Activated CD8-positive, alpha-beta T cell treated with anti-CD3 and anti-CD28 coated beads, Interleukin-2, amount 10 ng/mL, durations not matched to agents 7 days and 5 days (primary cell): ENCODE results near the gene LRP2. TPM values are rescaled to one million over a fixed set of nuclear protein-coding genes. Genes with fewer than 3 reads are reported as not detected.
"Not testable (repeated sequence)": the region's sequence is repeated elsewhere in the genome, so short reads cannot be mapped to it uniquely, and the experiment has no call there.

Source experiments
- ATAC-seq: fragments of 150-1000 bp; cut with Tn5 transposase; one replicate; pipeline ENCODE4 v1.10.0; 2021; ENCODE audit warnings: moderate library complexity
- CTCF ChIA-PET: fragments of 350-600 bp; sonication (Branson Sonifier 250); formaldehyde crosslinking; loops from one replicate; lab custom pipeline; 2021; ENCODE audit warnings: antibody characterized with exemption; lab: Charles Lee
- POLR2A ChIA-PET: fragments of 350-600 bp; sonication (Branson Sonifier 250); formaldehyde crosslinking; loops from one replicate; lab custom pipeline; 2021; ENCODE audit warnings: antibody characterized with exemption; lab: Charles Lee
- DNase-seq: peaks from one replicate; pipeline ENCODE4 v3.0.0-alpha.2; 2020
- H3K27ac Mint-ChIP-seq: one replicate; pipeline ENCODE4 v1.8.0; 2021; ENCODE audit warnings: mild to moderate bottlenecking, mixed read lengths
- H3K27me3 Mint-ChIP-seq: one replicate; pipeline ENCODE4 v1.8.0; 2021; ENCODE audit warnings: low read depth, mixed read lengths
- H3K36me3 Mint-ChIP-seq: one replicate; pipeline ENCODE4 v1.8.0; 2021; ENCODE audit warnings: low read depth, mixed read lengths
- H3K4me1 Mint-ChIP-seq: one replicate; pipeline ENCODE4 v1.8.0; 2021; ENCODE audit warnings: low read depth, mixed read lengths
- H3K4me3 Mint-ChIP-seq: one replicate; pipeline ENCODE4 v1.8.0; 2021; ENCODE audit warnings: mild to moderate bottlenecking, mixed read lengths
- H3K9me3 Mint-ChIP-seq: one replicate; pipeline ENCODE4 v1.8.0; 2022; ENCODE audit warnings: mixed read lengths; ENCODE audit not compliant: insufficient read depth
- total RNA-seq, 2 experiments: library from RNA; stranded (reverse); gene quantifications; one replicate each; pipeline ENCODE4 v1.2.3, GENCODE V29; 2021

The LRP2 gene
- total RNA-seq, 2 experiments from 2014 or later, result 0.03 to 0.21 TPM

DNA sequence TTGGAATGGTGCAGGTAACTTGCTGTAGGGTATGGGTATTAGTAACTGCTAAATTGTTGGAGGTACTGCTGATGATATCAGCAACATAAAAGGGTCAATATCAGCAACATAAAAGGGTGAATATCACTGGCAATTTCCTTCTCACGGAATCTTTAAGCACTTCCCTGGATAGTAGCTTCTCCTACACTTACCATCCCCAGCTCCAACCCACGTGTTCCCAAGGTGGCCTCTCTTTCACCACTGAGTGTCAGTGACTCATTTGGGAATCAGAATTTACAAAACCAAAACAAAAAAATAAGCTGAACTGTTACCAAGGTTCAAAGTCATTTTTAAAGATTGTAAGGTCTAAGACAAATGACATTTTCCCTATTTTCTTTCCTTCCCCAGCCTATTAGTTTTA is 70.8 kb downstream of the LRP2 start:
- Mint-ChIP-seq H3K27ac (no peak overlapping the region), H3K9me3 (no peaks in the 10 kb centered on the region), H3K27me3 (peaks cover 4% of the 10 kb centered on the region), H3K36me3 (no peaks in the 10 kb centered on the region), H3K4me1 (no peaks in the 10 kb centered on the region), H3K4me3 (no peak overlapping the region)
- ChIA-PET POLR2A (no interaction called here), CTCF (no interaction called here)
- ATAC-seq, result no peak
- no peak for DNase-seq

DNA sequence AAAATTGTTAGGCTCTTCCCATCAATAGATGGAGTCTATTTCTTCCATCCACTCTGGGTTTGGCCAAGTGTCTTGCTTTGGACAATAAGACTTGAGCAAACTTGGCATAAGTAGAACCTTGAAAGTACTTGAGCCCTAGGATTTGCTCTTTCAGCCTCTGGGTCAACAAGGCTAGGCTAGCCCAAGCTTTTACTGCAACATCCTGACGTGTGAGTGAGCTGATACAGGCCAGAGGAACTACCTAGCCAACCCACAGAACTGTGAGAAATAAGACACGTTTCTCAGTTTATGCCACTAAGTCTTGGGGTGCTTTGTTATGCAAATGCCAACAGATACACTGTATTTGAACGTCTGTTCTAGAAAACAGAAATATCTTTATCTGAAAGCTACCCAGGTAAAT is 71.9 kb downstream of the LRP2 start:
- no peaks in the 10 kb centered on the region for H3K4me1 Mint-ChIP-seq
- H3K4me3 Mint-ChIP-seq, result no peak overlapping the region
- no peak overlapping the region for H3K27ac Mint-ChIP-seq
- H3K36me3 Mint-ChIP-seq, result no peaks in the 10 kb centered on the region
- H3K9me3 Mint-ChIP-seq, result no peaks in the 10 kb centered on the region
- DNase-seq (no peak), ATAC-seq (no peak)
- peaks cover 2% of the 10 kb centered on the region for H3K27me3 Mint-ChIP-seq
- ChIA-PET POLR2A (no interaction called here), CTCF (no interaction called here)

DNA sequence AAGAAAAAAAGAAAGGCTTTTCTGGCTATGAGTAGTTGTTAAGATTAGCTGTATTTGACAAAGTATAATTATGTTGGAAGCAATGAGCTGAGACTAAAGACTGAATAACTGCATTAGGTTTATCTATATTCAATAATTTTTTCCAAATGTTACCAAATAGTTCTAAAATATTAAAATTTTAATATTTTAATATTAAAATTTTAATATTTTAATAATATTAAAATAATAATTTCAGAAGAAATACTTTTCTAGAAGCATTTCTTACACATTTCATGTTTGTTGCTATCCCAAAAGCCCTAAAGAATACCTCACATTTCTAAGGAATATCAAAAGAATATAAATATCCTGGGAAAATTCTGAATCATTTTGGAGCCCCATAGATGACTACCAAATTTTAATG is 74.7 kb downstream of the LRP2 start:
- H3K36me3 Mint-ChIP-seq, result no peaks in the 10 kb centered on the region

DNA sequence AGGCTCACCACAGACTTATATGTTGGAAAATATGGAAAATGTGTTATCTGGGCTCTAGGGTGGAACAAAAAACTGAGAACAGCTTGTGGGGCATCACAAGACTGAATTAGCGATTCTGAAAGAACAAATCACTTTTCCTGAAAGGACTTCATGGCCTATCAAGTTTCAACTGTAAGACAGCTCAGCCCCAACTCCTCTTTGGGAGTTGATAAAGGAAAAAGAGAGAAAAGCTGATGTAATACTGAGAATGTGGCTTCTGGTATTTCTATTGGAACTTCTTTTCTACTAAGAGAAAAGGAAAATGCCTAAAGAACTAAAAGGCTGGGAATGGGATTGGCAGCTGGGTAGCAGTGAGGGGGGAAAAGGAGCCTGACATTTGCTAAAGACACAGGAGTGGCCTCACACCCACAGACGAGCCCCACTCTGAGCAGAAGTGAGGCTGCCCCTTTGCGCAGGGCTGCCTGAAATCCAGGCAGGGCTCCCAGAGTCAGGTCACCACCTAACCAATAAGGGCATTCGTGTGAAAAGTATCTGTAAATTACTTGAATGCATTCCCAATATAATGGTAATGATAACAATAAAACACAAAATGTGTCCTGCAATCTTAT is 75.6 kb downstream of the LRP2 start:
- no peak overlapping the region for H3K4me3 Mint-ChIP-seq
- no peaks in the 10 kb centered on the region for H3K4me1 Mint-ChIP-seq
- ChIA-PET POLR2A (no interaction called here), CTCF (no interaction called here)
- H3K27me3 Mint-ChIP-seq, result peaks cover 5% of the 10 kb centered on the region
- no peak for ATAC-seq
- H3K9me3 Mint-ChIP-seq, result no peaks in the 10 kb centered on the region
- DNase-seq, result no peak
- H3K36me3 Mint-ChIP-seq, result no peaks in the 10 kb centered on the region
- no peak overlapping the region for H3K27ac Mint-ChIP-seq

More for the DNA sequence above, 74.7 kb downstream of the LRP2 start:
- DNase-seq, result no peak
- no peak overlapping the region for H3K27ac Mint-ChIP-seq
- CTCF ChIA-PET, result no interaction called here
- H3K9me3 Mint-ChIP-seq, result no peaks in the 10 kb centered on the region
- POLR2A ChIA-PET, result no interaction called here
- H3K4me3 Mint-ChIP-seq, result no peak overlapping the region
- no peak for ATAC-seq
- no peaks in the 10 kb centered on the region for H3K4me1 Mint-ChIP-seq
- H3K27me3 Mint-ChIP-seq, result peaks cover 5% of the 10 kb centered on the region

DNA sequence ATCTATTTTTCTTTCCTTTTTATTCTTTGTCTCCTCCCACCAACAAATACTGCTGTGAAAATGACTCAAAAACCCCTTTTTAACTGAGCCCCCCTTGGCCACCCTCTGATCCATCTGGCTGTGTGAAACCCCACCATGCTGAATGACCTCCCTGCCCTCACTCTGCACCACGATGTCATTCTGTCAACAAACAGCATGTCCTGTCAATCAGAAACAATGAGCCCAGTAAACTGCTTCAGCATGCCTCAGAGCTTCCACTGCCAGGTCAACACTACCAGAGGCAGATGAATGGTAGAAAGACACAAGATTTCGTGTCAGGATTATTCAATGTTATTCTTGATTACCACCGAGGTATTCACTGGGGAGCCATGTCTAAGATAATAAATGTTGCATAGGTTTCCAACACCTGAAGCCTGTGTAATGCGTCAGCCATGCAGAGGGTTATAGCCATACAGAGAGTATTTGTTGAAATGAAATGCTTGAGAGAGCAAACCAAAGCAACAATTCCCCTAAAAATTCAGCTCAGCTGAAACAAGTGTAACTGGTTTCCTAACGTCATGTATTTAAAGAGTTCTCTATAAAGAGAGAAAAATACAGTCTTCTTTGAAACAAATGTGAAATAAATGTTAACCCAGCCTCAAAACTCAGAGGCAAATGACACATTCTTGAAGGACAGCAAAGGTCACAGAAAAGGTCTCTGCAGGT is 76.7 kb downstream of the LRP2 start:
- ATAC-seq, result no peak
- Mint-ChIP-seq H3K27ac (no peak overlapping the region), H3K36me3 (no peaks in the 10 kb centered on the region), H3K4me3 (no peak overlapping the region), H3K27me3 (peaks cover 7% of the 10 kb centered on the region), H3K9me3 (no peaks in the 10 kb centered on the region), H3K4me1 (no peaks in the 10 kb centered on the region)
- ChIA-PET CTCF (no interaction called here), POLR2A (no interaction called here)
- no peak for DNase-seq

DNA sequence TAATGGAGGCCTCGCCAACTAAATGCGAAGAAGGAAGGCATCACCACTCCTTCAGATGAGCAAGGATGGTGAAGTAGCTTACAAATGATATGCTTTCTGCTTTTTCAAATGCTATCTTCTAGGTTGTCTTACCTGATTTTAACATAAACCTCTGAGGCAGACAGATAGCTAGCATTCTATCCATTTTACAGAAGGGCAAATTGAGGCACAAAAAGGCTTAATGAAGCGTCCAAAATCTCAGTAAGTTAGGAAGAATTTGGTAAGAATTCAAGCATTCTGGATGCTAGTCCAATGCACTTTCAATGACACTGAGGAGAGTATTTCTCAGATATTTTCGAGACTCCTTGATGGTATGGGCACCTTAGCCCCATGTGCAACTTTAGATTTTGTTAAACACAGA is 81.8 kb downstream of the LRP2 start:
- DNase-seq (no peak), ATAC-seq (no peak)
- H3K27ac Mint-ChIP-seq, result no peak overlapping the region
- CTCF ChIA-PET, result no interaction called here
- POLR2A ChIA-PET, result no interaction called here
- H3K36me3 Mint-ChIP-seq, result no peaks in the 10 kb centered on the region
- no peaks in the 10 kb centered on the region for H3K9me3 Mint-ChIP-seq
- H3K27me3 Mint-ChIP-seq, result peaks cover 20% of the 10 kb centered on the region
- no peak overlapping the region for H3K4me3 Mint-ChIP-seq
- H3K4me1 Mint-ChIP-seq, result no peaks in the 10 kb centered on the region

DNA sequence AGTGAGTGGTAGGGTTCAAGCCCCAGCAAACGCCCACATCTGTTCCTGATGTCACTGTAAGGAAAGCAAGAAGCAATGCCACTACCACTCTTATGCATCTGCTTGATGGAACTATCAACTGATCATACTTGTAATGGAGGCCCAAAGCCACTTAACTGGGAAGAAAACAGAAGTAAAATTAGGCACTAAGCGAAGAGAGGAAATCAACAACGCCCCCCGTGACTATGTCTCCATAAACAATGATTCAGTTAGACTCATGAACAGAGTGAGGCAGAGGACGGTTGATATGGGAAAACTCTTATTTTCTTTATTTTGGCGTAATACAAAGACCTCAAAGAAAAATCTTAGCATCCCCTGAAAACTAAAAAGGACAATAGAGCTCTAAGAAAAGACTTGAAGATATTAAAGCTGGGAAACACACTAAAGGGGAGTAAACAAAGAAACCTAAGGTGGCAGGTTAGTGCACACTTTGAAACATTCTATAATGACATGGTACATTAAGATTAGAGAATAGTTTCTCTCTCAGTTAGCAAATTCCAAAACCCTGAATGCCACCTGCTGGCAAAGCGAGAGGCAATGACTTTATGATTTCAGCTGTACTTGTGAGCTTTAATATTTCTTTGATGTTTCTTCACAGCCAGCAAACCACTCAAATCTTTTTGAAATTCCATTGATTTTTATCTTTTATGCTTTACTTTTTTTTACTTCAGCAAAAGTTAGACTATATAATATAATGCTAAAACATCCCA is 86.5 kb downstream of the LRP2 start:
- ATAC-seq (no peak), DNase-seq (no peak)
- ChIA-PET CTCF (interaction anchor here (1.1 kb wide), 1 partner anchor 166 kb away, joined by 8 read pairs; no protein-coding TSS in a partner anchor), POLR2A (no interaction called here)
- Mint-ChIP-seq H3K36me3 (no peaks in the 10 kb centered on the region), H3K4me1 (no peaks in the 10 kb centered on the region), H3K9me3 (no peaks in the 10 kb centered on the region), H3K27me3 (peaks cover 32% of the 10 kb centered on the region), H3K4me3 (no peak overlapping the region), H3K27ac (no peak overlapping the region)

DNA sequence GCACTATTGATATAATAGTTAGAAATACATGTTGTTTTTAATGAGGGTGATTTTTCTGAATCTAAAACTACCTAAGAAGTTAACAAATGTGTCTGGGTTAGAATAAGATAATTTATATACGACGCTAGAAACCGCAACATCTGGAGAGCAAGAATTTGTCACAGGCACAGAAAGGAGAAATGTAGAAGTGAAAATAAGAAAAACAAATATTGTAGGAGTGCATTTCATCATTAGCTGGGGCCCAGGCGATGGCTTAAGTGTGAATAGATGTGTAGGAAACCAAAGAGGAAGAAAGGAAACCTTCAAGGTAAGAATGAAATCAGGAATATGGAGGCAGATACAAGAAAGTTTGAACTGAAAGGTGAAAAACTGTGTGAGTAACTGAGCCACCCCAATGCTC is 90.3 kb downstream of the LRP2 start:
- CTCF ChIA-PET, result interaction anchor here (1.0 kb wide), 1 partner anchor 41 kb away, joined by 3 read pairs; no protein-coding TSS in a partner anchor
- POLR2A ChIA-PET, result no interaction called here
- H3K9me3 Mint-ChIP-seq, result no peaks in the 10 kb centered on the region
- no peak for DNase-seq
- H3K36me3 Mint-ChIP-seq, result no peaks in the 10 kb centered on the region
- no peaks in the 10 kb centered on the region for H3K4me1 Mint-ChIP-seq
- H3K27ac Mint-ChIP-seq, result no peak overlapping the region
- no peak overlapping the region for H3K4me3 Mint-ChIP-seq
- peaks cover 21% of the 10 kb centered on the region for H3K27me3 Mint-ChIP-seq
- no peak for ATAC-seq

DNA sequence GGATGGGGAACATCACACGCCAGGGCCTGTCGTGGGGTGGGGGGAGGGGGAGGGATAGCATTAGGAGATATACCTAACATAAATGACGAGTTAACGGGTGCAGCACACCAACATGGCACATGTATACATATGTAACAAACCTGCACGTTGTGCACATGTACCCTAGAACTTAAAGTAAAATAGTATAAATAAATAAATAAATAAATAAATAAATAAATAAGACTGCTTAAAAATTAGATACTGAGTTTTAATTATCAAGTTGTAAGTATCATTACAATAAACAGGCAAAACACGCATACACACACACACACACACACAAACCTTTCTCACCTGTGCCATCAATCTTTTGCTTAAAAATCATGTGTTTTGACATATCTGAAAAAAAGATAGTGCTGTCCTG is 91.8 kb downstream of the LRP2 start:
- H3K4me3 Mint-ChIP-seq, POLR2A ChIA-PET, H3K27ac Mint-ChIP-seq, H3K36me3 Mint-ChIP-seq, ATAC-seq, DNase-seq, CTCF ChIA-PET, H3K4me1 Mint-ChIP-seq, H3K9me3 Mint-ChIP-seq: not testable (repeated sequence)
- peaks cover 17% of the 10 kb centered on the region for H3K27me3 Mint-ChIP-seq

DNA sequence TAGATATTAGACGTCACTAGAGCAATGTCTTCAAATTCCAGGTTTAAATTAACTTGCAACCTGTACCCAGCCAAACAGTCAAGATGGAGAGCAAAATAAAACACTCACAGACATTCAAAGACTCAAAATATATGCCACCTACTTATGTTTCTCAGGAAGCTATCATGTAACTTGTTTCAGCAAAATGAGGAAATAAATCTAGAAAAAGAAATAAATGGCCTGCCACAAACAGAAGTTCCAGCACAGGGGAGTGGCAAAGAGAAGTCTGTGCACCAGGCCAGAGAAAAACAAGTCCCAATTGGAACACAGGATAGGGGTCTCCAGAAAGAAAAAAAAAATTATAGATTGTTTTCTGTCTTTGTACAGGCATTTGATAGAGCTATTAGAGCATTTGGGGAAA is 96.7 kb downstream of the LRP2 start:
- no peaks in the 10 kb centered on the region for H3K4me1 Mint-ChIP-seq
- no peak for ATAC-seq

DNA sequence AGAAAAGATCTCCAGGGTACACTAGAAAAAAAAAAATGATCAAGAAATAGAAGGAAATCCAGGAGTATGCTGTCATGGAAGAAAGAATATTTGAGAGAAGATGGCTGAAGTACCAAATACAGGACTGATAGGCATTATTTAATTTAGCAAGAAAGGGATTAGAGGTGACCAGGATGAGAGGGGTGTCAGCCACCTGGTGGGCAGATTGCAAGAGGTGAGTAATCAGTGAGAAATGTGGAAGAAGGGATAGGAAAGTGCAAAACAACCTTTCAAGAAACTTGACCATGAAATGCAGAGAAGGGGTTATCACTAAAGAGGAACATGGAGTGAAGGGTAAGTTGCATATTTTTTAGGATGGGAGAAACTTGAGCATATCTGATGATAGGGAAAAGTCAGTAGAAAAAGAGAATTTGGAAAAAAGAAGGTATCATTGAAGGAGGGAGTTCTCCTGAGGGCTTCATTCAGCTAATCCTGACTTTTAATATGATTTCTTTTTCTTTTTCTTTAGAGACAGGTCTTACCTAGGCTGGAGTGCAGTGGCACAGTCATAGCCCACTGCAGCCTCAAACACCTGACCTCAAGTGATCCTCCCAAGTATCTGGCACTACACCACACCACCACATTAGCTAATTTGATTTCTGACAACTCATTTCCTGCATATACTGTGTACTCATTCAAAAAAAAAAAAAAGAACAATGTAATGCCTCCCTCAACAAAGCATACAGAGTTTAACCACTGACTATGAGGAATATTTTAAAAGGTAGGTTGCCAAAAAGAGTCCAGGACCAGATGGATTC is 101.3 kb downstream of the LRP2 start:
- CTCF ChIA-PET, result no interaction called here
- ATAC-seq (no peak), DNase-seq (no peak)
- H3K4me3 Mint-ChIP-seq, result no peak overlapping the region
- H3K27ac Mint-ChIP-seq, result no peak overlapping the region
- no peaks in the 10 kb centered on the region for H3K9me3 Mint-ChIP-seq
- POLR2A ChIA-PET, result no interaction called here
- H3K4me1 Mint-ChIP-seq, result no peaks in the 10 kb centered on the region
- no peaks in the 10 kb centered on the region for H3K36me3 Mint-ChIP-seq
- H3K27me3 Mint-ChIP-seq, result peaks cover 13% of the 10 kb centered on the region

More for the DNA sequence above, 96.7 kb downstream of the LRP2 start:
- no peaks in the 10 kb centered on the region for H3K9me3 Mint-ChIP-seq
- DNase-seq, result no peak
- H3K27ac Mint-ChIP-seq, result no peak overlapping the region
- ChIA-PET CTCF (no interaction called here), POLR2A (no interaction called here)
- H3K27me3 Mint-ChIP-seq, result peaks cover 5% of the 10 kb centered on the region
- no peak overlapping the region for H3K4me3 Mint-ChIP-seq
- no peaks in the 10 kb centered on the region for H3K36me3 Mint-ChIP-seq
